22Rv1 (cell line): ENCODE data around the gene HPSE2.

Experiments used
- CTCF ChIP-seq: fragments of 450-650 bp; IDR thresholded peaks from 2 replicates; pipeline ENCODE4 v1.5.1; 2017; ENCODE audit warnings: mild to moderate bottlenecking
- ZFX ChIP-seq: fragments of 450-650 bp; IDR thresholded peaks from 2 replicates; pipeline ENCODE4 v1.6.1; 2017; ENCODE audit warnings: antibody characterized with exemption, borderline replicate concordance

- TF ChIP-seq CTCF, result no peak
- TF ChIP-seq ZFX, result no peak
Observed at GRCh38 chr10:98825741-98826140, 409.9 kb downstream of the HPSE2 start.
